ENCODE data around the gene COX7A2. TPM values are rescaled to one million over a fixed set of nuclear protein-coding genes. Genes with fewer than 3 reads are reported as not detected.
A peak's percentile ranks its signal among the peaks of the same experiment; 100 is the strongest.

Gene COX7A2, protein sequence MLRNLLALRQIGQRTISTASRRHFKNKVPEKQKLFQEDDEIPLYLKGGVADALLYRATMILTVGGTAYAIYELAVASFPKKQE
- 346 and 360 TPM in 2 replicates for total RNA-seq
- long read RNA-seq, transcript COX7A2-202 (4 exons, 773 nt): major isoform, 46 of 50 reads
- long read RNA-seq, partial matches to known transcripts: 1 of 50 reads
- long read RNA-seq, other reads (novel, unspliced or antisense): 3 of 50 reads

DNA sequence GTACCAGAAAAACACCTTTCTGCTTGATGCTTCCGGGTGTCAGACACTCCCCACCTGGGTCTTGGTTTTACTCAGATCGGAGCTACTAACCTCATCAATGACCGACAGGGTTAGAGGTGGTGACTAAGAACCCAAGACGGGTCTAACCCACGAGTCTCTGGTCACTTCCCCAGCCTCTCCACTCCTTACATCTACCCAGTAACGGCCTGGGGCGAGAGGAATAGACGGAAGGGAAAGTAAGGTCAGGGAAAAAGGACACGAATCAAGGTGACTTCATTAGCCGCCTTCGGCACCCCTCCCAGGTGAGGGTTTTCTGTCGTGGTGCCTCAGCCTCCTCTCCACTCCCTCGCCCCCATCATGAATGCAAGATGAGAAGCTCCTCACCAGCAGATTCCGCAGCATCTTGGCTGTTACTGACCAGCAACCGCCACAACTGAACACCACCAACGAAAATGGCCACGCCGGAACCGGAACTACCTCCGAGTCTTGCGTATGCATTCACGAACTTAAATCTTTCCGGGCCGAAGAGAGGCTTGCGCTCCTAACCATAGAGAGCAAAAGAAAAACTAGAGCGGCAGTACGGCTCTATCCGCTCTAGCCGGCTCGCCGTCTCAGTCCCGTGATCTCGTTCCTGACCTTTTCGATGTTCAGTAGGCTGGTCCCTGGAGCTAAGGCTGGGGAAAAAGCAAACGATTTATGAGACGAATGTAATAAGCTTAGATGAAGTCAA lies at the start of gene COX7A2:
COX7A2 (minus strand) TSS at position 469 of the 730 bp plus-strand sequence; CDS start at position 402, 67 bp downstream.
- peaks cover 2% of the 10 kb centered on the region for H3K36me3 Mint-ChIP-seq (ENCODE audit: low read depth)
- H3K27me3 Mint-ChIP-seq (ENCODE audit: low read depth): peaks cover 26% of the 10 kb centered on the region
- no peak for TF ChIP-seq CTCF (conservative IDR thresholded peaks at IDR 0.05)
- H3K27ac Mint-ChIP-seq (ENCODE audit: unreplicated experiment): peak within 1 kb of the TSS; percentile 98
- no peaks in the 10 kb centered on the region for H3K9me3 Mint-ChIP-seq
- H3K4me1 Mint-ChIP-seq: peaks cover 22% of the 10 kb centered on the region
- peak within 1 kb of the TSS; percentile 97 for H3K4me3 Mint-ChIP-seq
- peak; percentile 71 for DNase-seq (ENCODE audit: low read depth, low spot score)

GRCh38 chr6:75292555-75292954 lies 49.0 kb upstream of the COX7A2 start:
- TF ChIP-seq CTCF (conservative IDR thresholded peaks at IDR 0.05): no peak
- Mint-ChIP-seq H3K27ac (ENCODE audit: unreplicated experiment) (no peak overlapping the region), H3K4me3 (no peak overlapping the region), H3K27me3 (ENCODE audit: low read depth) (no peaks in the 10 kb centered on the region), H3K9me3 (no peaks in the 10 kb centered on the region), H3K4me1 (peaks cover 23% of the 10 kb centered on the region), H3K36me3 (ENCODE audit: low read depth) (no peaks in the 10 kb centered on the region)
- no peak for DNase-seq (ENCODE audit: low read depth, low spot score)

DNA sequence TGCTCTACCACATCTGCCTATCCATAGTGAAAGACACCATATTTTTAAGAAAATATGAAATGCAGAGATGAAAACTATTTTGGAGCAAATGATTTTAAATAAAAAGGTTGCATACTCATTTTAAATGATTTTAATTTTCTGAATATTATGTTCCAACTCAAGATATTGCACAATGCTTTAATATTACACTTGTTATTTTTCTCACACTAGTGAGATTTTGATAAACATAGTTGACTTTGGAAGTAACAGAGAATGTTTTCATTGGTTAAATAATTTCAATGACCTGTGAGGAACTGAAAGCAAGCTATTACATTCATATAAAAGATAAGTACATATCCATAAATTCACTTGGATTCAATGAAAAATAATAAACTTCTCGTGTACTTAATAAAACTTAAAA lies 48.1 kb upstream of the COX7A2 start:
- no peaks in the 10 kb centered on the region for H3K36me3 Mint-ChIP-seq (ENCODE audit: low read depth)
- no peak overlapping the region for H3K4me3 Mint-ChIP-seq
- H3K4me1 Mint-ChIP-seq: peaks cover 26% of the 10 kb centered on the region
- DNase-seq (ENCODE audit: low read depth, low spot score): no peak
- no peaks in the 10 kb centered on the region for H3K27me3 Mint-ChIP-seq (ENCODE audit: low read depth)
- H3K27ac Mint-ChIP-seq (ENCODE audit: unreplicated experiment): no peak overlapping the region
- no peak for TF ChIP-seq CTCF (conservative IDR thresholded peaks at IDR 0.05)
- no peaks in the 10 kb centered on the region for H3K9me3 Mint-ChIP-seq

DNA sequence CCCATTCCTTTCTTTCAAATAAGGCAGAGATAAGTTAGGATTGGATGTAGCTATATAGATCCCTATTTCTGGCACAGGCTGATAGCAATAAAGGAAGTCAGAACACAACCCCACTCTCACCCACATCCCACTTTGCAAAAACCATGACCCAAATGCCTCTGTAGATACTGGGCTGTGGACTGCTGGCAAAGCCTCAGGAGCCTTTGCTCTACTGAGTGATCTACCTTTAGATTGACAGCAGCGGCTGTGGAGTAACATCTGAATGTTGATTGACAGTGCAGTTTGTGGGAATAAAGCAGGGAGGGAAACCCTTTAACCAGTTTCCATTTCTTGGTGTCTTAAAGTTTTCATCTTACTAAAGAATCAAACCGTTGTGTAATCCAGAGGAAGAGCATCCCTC lies 47.7 kb upstream of the COX7A2 start:
- Mint-ChIP-seq H3K9me3 (no peaks in the 10 kb centered on the region), H3K27me3 (ENCODE audit: low read depth) (no peaks in the 10 kb centered on the region), H3K4me1 (peaks cover 27% of the 10 kb centered on the region), H3K27ac (ENCODE audit: unreplicated experiment) (no peak overlapping the region), H3K36me3 (ENCODE audit: low read depth) (no peaks in the 10 kb centered on the region), H3K4me3 (no peak overlapping the region)
- no peak for TF ChIP-seq CTCF (conservative IDR thresholded peaks at IDR 0.05)
- DNase-seq (ENCODE audit: low read depth, low spot score): no peak

GRCh38 chr6:75290136-75290945 lies 46.7 kb upstream of the COX7A2 start:
- H3K27me3 Mint-ChIP-seq (ENCODE audit: low read depth): no peaks in the 10 kb centered on the region
- no peak for TF ChIP-seq CTCF (conservative IDR thresholded peaks at IDR 0.05)
- peaks cover 30% of the 10 kb centered on the region for H3K4me1 Mint-ChIP-seq
- H3K36me3 Mint-ChIP-seq (ENCODE audit: low read depth): no peaks in the 10 kb centered on the region
- no peaks in the 10 kb centered on the region for H3K9me3 Mint-ChIP-seq
- DNase-seq (ENCODE audit: low read depth, low spot score): no peak
- no peak overlapping the region for H3K27ac Mint-ChIP-seq (ENCODE audit: unreplicated experiment)
- H3K4me3 Mint-ChIP-seq: peak overlapping the region; percentile 77

Measured in neural crest cell (in vitro differentiated cells).